HG03139 (cell line): ENCODE measurements around the gene PDLIM7.

Experiments
- ATAC-seq: cut with Tn5 transposase; IDR thresholded peaks from one replicate; pipeline ENCODE4 v1.9.1; 2021; ENCODE audit not compliant: unreplicated experiment

PDLIM7 gene

DNA sequence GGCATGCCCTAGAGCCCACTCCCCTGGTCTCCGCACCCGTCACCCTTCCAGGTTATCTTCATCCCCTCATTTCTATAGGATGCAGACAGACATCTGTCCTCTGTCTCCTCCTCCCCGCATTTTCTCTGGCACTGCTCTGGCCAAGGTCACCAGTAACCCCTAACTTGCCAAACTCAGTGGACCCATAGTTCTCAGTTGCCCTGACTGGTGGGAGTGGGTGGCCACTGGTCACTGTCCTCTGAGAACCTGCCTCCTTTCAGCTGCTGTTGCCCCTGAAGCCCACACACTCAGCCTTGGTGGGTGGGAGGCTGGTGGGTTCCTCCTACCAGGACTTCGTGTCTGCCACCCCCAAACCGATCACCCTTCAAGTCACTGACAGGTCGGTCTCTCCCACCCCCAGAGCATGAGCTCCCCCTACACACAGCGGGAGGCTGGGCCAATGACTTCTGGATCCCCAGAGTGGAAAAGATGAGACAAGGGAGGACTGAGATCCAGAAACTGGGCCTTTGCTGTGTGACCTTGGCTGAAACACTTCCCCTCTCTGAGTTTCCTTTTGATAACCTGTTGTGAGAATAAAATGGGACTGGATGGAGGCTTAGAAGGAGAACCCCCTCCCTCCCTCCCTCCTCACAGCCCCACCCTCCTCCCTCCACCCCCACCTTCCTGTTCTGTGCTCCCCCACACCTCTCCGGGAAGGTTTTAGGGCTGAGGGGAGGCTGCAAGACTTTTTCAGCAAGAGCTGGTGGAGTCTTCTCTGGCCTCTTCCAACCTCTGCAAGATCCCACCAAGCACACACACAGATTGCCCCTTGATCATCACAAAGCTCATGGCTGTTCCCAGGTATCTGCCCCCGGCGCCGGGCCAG lies 21.6 kb downstream of the PDLIM7 start:
- ATAC-seq: no peak

DNA sequence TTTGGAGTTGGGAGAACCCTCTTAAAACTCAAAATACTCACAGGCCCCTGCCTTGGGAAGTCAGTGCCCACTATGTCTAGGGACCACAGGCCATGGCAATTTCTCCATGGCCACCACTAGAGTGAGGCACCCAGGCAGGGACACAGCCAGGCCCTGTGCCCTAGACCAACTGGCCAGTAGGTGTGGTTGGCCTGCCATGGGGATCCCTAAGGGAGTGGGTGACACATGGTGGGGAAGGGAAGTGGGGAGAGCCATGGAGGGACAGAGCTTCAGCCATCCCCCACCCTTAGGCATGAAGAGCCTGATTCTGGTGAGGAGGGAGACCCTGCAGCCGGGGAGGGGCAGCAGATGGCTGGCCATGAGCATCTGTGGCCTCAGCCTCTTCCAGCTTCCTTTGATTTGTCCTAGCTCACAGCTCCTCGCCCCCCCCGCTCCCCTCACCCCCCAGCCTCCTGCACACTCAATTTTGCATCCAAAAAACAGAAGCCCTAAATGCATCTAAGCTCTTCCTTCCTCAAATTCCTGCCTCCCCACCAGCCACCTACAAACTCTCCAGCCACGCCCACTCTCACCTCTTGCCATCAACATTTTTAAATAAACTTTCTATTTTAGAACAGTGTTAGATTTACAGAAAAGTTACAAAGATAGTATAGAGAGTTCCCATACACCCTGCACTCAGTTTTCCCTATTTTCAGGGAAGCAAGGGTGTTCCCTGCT lies 22.4 kb downstream of the PDLIM7 start:
- ATAC-seq: no peak

- ATAC-seq: no peak
Observed at GRCh38 chr5:177474002-177474476, 23.4 kb downstream of the PDLIM7 start.

- no peak for ATAC-seq
Observed at GRCh38 chr5:177473443-177474001, 23.9 kb downstream of the PDLIM7 start, which contains the start of gene DBN1. Gene DBN1, minus strand, starts transcription at chr5:177473634. Its CDS starts 113 bp downstream, at chr5:177473521.

- ATAC-seq: no peak
Observed at GRCh38 chr5:177472460-177473442, 24.7 kb downstream of the PDLIM7 start.

DNA sequence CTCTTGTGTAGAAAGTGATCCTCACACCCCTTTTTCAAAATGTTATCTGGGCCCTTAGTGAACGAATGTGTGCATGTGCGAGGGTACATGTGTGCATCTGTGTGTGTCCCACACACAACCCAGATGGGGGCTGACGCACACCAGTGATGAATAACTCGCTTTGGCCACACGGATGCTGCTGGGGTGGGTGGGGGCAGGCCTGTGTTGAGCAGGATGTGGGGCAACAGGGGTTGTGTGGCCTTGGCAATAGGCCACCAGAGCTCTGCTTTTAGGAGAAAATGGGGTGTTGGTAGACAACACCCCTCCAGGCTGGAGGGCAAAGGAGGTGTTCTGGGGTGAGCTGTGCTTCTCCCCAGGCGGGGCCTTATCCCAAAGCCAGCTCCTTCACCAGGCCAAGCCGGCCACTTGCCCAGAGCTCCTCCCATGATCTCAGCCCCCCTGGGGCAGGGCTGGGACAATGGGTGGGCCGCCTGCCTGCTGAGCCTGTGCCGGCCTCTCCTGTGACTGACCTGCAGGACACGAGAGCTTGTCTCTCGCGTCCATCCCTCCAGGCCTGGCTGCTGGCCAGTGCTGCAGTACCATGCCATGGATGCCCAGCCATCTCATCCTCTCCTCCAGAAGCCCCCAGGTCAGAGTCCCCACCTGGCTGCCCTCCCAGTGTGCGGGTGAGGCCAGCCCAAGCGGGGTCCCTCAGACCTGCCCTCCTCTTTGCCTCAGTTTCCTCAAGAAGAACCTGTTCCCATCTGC lies 25.6 kb downstream of the PDLIM7 start:
- ATAC-seq: no peak

DNA sequence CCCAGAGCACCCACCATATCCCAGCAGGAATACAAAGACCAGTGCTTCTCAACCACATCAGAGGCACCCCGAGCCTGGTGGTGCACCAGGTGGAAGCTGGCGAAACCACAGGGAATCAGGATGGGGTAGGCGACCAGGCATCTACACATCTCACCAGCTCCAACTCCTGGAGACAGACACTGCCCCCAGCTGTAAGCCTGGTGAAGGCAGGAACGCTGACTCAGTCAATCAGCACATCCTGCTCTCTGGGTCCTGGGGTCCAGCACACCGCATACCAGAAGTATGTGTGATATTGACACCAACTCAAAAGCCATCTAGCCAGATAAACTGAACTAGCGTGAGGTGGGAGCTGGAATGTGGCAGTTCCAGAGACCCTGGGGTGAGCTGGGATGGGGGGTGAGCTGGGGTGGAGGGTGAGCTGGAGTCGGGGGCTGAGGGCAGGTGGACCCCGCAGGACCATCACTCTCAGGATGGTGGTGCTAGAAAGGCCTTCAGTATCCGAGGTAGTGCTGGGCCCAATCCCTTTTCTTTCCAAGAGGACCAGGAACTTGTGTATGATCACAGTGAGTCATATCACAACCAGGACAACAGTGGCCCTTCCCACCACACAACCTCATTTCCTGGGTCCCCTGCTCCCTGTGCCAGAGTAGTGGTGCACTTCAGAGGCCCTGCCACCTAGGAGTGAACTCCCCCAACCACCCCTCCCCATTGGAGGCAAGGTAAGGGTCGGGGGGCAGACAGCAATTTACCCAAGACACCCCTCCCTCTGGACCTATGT lies 26.5 kb downstream of the PDLIM7 start:
- ATAC-seq: no peak

DNA sequence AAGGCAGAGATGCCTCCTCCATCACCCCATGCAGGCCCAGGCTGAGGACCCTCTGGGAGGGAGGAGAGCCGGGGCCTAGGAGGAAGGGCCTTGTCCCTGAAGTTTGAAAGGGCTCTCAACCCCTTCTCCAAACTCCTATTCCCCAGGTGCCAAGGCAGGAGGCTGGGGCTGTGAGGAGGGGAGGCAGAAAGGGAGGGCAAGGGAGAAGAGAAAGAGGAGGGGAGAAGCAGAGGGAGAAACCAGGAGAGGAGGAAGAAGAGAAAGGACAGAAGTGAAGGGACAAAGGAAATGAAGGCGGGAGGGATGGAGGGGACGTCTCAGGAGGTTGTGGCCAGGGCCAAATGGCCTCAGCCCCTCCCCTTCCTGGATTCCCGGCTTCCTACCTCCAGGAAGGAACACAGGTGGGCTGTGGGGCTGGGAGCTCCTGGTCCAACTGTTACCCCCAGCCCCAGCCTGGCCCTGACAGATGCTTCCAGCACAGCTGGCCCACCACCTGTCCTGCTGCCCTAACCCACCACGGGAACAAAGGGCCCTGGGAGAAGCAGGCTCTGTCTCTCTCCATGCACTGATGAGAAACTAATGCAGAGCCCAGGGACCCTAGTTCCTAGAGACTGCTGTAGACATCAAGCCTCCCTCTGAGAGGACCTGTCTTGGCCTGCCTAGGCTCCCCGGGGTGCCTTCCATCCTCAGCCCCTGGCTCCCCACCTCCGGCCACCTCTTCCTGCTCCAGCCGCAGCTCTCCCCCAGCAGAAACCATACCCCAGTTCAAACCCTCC lies 27.5 kb downstream of the PDLIM7 start:
- ATAC-seq: no peak

DNA sequence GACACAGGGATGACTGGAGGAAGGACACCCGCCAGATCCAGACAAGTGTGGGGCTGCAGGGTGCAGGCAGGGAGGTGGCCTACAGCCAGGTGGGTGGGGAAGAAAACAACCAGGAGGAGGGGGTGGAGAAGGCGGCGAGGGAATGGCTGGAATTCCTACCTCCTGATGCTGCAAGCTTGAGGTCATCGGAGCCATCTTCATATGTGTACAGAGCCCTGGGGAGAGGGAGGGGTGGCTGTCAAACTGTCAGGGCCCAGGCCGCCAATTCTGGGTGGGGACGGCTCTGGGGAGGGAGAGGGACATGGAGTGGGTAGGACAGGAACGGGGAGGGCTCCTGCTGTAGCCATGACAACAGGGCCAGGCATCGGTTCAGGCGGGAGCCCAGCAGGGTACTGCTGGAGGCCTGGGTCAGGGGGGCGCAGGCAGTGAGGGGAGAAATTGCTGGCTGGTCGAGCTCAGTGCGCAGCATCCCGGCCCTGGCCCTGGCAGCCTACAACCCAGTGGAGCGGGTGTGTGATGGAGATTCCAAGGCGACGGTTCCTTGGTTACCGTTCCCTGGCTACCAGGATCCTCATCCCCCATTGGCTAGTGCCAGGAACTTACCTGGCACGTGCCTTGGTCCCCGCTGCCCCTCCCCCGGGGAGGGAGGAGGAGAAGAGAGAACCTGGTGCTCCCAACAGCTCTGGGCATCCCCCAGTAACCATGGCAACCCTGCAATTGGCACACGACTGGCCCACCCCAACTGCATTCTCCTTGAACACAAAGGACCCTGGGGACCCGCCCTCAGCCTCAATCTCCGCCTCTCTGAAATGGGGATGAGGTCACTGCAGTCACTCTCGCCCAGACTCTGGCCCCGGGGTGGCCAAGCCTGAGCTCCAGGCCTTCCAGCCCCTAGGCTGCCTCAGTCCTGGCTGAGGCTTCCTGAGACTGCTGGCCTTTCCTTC lies 28.4 kb downstream of the PDLIM7 start:
- no peak for ATAC-seq

DNA sequence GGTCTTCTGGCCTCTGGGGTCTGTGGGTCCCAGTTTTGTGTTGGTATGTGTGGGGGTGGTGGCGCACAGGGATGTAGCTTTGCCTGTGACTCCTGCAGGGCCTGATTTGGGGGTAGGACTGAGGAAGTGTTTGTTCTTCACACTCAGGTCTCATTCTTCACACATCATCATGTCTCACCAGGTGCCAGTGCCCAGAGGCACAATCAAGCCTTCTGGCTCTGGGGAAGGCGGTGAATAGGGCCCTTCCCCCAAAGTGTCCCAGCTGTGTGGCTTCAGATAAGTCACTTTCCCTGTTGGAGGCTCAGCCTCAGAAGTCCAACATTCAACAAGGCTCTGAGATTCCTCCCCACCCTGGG lies 29.1 kb downstream of the PDLIM7 start:
- no peak for ATAC-seq

DNA sequence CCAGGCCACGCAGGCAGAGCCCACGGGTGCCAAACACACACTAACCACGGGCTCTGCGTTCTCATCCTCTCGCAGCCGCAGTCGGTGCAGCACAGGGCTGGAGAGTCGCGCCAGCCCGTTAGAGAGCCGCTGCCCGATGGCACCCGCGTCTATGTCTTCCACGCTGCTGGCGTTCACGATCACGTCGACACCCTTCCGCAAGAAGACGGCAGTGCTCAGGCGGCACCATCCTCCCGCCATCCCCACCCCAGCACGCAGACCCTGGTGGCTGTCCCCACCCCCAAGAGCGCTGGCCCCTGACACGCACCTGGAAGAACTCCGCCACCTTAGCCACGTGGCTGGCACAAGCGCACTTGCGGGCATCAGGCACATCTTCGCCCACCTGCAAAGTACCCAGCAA lies 30.0 kb downstream of the PDLIM7 start:
- no peak for ATAC-seq

GRCh38 chr5:177466861-177467260 lies 30.5 kb downstream of the PDLIM7 start:
- no peak for ATAC-seq

GRCh38 chr5:177465044-177465443 lies 32.4 kb downstream of the PDLIM7 start:
- no peak for ATAC-seq

- no peak for ATAC-seq
Observed at GRCh38 chr5:177462021-177462670, 35.3 kb downstream of the PDLIM7 start.

DNA sequence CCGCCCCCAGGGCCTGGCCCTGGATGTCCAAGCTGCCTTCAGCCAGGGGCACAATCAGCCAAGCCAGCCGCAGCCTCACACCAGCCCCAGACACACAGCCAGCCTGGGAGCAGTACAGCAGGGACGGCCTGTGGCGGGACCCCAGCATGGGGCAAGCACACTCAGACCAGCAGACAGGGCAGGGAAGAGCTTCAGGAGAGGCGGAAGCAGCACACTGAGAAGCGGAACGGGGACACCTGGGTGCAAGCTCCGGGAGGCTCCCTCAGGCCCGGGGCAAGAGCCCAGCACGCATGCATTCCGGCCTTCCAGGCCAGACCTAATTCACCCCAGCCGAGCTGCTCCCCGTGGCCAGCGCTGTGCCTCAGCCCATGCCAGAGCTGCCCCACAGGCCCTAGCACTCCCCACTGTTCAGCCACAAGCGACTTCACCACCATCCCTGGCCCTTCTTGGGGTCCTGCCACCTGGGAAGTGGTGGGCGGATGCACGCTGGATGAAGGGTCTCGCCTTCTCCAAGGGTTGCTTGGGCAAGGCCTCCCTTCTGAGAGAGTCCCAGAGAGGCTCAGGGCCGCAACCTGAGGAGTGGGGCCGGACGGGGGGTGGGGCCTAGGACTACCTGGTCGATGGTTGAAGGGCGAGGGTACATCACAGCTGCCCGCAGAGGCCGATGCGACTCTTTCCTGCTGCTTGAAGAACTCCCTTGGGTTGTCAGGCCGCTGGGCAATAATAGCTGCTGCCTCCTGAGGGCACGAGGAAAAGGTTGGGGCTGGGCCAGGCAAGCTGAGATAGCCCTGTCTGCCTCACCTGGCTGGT lies 37.4 kb downstream of the PDLIM7 start:
- ATAC-seq: no peak

GRCh38 chr5:177459357-177459756 lies 38.0 kb downstream of the PDLIM7 start:
- ATAC-seq: no peak
